Kidney epithelial cell (primary cell): Measurements from ENCODE around the gene NDC1. TPM values are rescaled to one million over a fixed set of nuclear protein-coding genes. Genes with fewer than 3 reads are reported as not detected.

Experiments
- DNase-seq: peaks from one replicate; pipeline ENCODE4 v3.0.0-alpha.2; 2010; ENCODE audit warnings: low read depth
- H3K27me3 ChIP-seq: 2 replicates; pipeline ENCODE4 v1.6.0; 2011; ENCODE audit warnings: low read length; ENCODE audit not compliant: control insufficient read depth, insufficient read depth
- H3K36me3 ChIP-seq: 2 replicates; pipeline ENCODE4 v1.5.1; 2011; ENCODE audit warnings: low read length; ENCODE audit not compliant: control insufficient read depth, insufficient read depth
- H3K4me3 ChIP-seq: 2 replicates; pipeline ENCODE4 v1.5.1; 2011; ENCODE audit warnings: low read depth, mild to moderate bottlenecking, control low read depth, low read length
- total RNA-seq: library from RNA; depleted of rRNA; stranded (reverse); fragments of >200 nt; gene quantifications from 2 replicates; pipeline ENCODE4 v1.2.3, GENCODE V29; 2015
- TF ChIP-seq, protein P1 (sequence below): IDR thresholded peaks from 2 replicates; pipeline ENCODE4 v1.5.1; 2011; ENCODE audit warnings: mild to moderate bottlenecking, moderate library complexity, low read length, control low read depth, inconsistent platforms; ENCODE audit not compliant: insufficient read depth, poor library complexity, severe bottlenecking

The NDC1 gene
- total RNA-seq, 1 donor from 2014 or later = 22.8 TPM

DNA sequence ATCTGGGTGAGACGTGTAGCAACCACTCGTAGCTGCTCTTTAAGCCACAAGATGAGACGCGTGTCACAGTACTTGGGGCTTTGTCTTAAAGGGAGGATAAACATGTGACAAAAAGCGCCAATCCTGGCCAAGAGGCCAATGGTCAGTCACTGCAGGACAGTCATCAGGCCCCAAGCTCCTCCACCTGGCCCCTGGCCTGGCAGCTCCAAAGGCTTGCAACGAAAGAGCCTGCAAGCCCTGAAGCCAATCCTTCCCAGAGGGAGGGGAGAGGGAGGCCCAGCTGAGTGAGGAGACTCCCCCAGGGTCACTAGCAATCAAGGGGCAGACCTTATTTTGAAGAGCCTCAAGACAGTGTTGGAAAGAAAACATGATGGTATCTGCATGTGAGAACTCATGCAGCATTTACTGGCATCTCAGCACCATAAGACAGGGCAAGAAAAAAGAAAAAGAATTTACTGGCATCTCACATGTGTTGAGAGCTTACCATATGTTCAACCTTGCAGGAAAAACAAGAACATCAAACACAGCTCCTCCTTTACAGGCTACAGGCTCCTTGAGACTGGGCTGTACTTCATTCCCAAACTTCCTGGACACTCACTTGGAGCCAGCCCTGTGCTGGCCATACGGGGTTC is 110.5 kb downstream of the NDC1 start:
- H3K27me3 ChIP-seq = no peaks in the 10 kb centered on the region
- no peaks in the 10 kb centered on the region for H3K36me3 ChIP-seq
- TF ChIP-seq, protein P1, sequence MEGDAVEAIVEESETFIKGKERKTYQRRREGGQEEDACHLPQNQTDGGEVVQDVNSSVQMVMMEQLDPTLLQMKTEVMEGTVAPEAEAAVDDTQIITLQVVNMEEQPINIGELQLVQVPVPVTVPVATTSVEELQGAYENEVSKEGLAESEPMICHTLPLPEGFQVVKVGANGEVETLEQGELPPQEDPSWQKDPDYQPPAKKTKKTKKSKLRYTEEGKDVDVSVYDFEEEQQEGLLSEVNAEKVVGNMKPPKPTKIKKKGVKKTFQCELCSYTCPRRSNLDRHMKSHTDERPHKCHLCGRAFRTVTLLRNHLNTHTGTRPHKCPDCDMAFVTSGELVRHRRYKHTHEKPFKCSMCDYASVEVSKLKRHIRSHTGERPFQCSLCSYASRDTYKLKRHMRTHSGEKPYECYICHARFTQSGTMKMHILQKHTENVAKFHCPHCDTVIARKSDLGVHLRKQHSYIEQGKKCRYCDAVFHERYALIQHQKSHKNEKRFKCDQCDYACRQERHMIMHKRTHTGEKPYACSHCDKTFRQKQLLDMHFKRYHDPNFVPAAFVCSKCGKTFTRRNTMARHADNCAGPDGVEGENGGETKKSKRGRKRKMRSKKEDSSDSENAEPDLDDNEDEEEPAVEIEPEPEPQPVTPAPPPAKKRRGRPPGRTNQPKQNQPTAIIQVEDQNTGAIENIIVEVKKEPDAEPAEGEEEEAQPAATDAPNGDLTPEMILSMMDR = no peak
- DNase-seq = no peak
- no peak overlapping the region for H3K4me3 ChIP-seq

GRCh38 chr1:53726009-53726600 is 112.0 kb downstream of the NDC1 start:
- TF ChIP-seq, protein P1 = no peak
- Histone ChIP-seq H3K27me3 (no peaks in the 10 kb centered on the region), H3K4me3 (no peak overlapping the region), H3K36me3 (no peaks in the 10 kb centered on the region)
- DNase-seq = no peak

DNA sequence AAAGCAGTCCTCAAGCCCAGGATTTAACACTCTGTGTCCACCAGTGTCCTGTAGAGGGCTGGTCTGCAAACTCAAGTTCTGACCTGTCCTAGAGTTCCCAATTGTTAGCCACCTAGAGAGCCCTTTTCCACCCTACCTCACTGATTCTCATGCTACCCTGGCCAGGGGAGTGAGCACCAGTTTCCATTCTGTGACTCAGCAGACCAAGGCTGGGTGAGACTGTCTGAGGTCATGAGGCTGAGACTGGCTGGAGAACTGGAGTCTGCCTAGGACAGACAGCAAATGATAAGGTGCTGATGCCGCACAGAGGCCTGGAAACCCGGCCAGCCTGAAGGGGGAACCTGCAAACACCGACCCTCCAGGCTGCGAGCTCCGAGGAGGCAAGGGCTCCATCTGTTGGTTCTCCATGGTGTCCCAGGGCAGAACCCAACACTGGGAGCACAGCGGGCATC is 112.8 kb downstream of the NDC1 start:
- no peaks in the 10 kb centered on the region for H3K27me3 ChIP-seq
- no peak overlapping the region for H3K4me3 ChIP-seq
- DNase-seq = no peak
- no peaks in the 10 kb centered on the region for H3K36me3 ChIP-seq
- TF ChIP-seq, protein P1 = no peak

DNA sequence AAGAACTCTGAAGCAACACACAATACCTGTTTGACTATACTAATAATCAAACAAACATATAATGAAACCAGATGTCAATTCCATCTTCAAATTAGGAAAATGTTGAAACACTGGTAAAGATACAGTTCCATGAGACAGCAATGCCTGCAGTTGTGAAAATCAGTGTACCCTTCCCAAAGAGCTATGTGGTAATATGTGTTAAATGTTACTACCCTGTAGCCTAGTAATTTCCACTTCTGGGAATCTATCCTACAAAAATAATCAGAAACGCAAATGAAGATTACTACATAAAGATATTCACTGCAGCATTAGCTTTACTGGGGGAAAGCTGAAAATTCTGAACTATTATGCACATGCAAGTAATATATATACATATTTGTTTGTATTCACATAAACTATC is 116.1 kb downstream of the NDC1 start:
- DNase-seq = no peak

GRCh38 chr1:53721088-53721487 is 117.0 kb downstream of the NDC1 start:
- TF ChIP-seq, protein P1 = no peak
- H3K27me3 ChIP-seq = no peaks in the 10 kb centered on the region
- no peaks in the 10 kb centered on the region for H3K36me3 ChIP-seq
- no peak overlapping the region for H3K4me3 ChIP-seq
- no peak for DNase-seq

More for the DNA sequence above, 116.1 kb downstream of the NDC1 start:
- Histone ChIP-seq H3K36me3 (no peaks in the 10 kb centered on the region), H3K4me3 (no peak overlapping the region), H3K27me3 (no peaks in the 10 kb centered on the region)
- TF ChIP-seq, protein P1 = no peak
